Rectal smooth muscle tissue (tissue), 1 donor: ENCODE data around the gene EMSY.
A peak's percentile ranks its signal among the peaks of the same experiment; 100 is the strongest.

Experiments
- H3K27ac ChIP-seq: one replicate; pipeline ENCODE4 v1.7.0; 2013; ENCODE audit warnings: low read depth, low read length, inconsistent platforms
- H3K27me3 ChIP-seq: one replicate; pipeline ENCODE4 v1.7.0; 2013; ENCODE audit warnings: low read length; ENCODE audit not compliant: control insufficient read depth, insufficient read depth
- H3K36me3 ChIP-seq: one replicate; pipeline ENCODE4 v1.7.0; 2013; ENCODE audit warnings: low read length; ENCODE audit not compliant: control insufficient read depth, insufficient read depth
- H3K4me1 ChIP-seq: one replicate; pipeline ENCODE4 v1.7.0; 2013; ENCODE audit warnings: low read length; ENCODE audit not compliant: control insufficient read depth, insufficient read depth
- H3K4me3 ChIP-seq: one replicate; pipeline ENCODE4 v1.7.0; 2013; ENCODE audit warnings: low read length
- H3K9ac ChIP-seq: one replicate; pipeline ENCODE4 v1.7.0; 2013; ENCODE audit warnings: low read length

The EMSY gene

GRCh38 chr11:76426660-76427059 lies 18.2 kb upstream of the EMSY start:
- Histone ChIP-seq H3K9ac (no peak overlapping the region), H3K4me3 (no peak overlapping the region), H3K36me3 (no peaks in the 10 kb centered on the region), H3K27me3 (no peaks in the 10 kb centered on the region), H3K27ac (no peak overlapping the region), H3K4me1 (no peaks in the 10 kb centered on the region)

GRCh38 chr11:76436020-76436419 lies 8.8 kb upstream of the EMSY start:
- Histone ChIP-seq H3K27ac (no peak overlapping the region), H3K4me3 (no peak overlapping the region), H3K36me3 (no peaks in the 10 kb centered on the region)

DNA sequence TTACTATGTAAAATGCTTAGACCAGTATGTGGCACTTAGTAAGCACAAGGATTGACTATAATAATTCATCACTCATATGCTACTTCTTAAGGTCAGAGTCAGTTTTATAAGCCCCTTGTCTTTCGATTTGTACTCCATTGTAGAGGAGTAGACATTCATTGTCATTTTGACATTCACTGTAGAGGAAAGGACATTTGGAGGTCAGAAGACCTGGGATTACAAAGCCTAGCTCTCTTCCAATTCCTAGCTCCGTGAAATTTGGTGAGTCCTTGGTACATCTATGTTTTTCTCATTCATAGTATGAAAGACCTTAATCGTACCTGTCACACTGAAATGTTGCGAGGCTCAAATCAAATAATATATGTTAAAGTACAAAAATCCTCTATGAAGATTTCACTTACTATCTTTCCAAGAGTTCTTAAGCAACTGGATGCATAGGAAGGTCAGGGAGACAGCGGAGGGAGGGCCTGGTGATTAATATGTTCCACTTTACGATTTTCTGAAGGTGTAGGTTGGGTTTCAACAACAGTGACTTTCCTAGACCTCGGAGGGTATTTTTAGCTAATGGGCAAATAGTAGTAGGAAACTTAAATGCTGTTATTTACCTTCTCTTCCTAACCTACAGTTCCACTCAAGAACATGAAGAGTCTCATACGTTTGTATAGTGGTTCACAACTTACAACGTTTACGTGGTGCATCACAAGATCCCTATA lies 1.4 kb upstream of the EMSY start:
- H3K27ac ChIP-seq, result no peak overlapping the region
- H3K9ac ChIP-seq, result peak overlapping the region; percentile 6

More at GRCh38 chr11:76436020-76436419, 8.8 kb upstream of the EMSY start:
- H3K9ac ChIP-seq, result no peak overlapping the region
- H3K27me3 ChIP-seq, result no peaks in the 10 kb centered on the region
- no peaks in the 10 kb centered on the region for H3K4me1 ChIP-seq

GRCh38 chr11:76444065-76444383 lies 794 bp upstream of the EMSY start:
- peak overlapping the region; percentile 99 for H3K4me3 ChIP-seq
- no peaks in the 10 kb centered on the region for H3K27me3 ChIP-seq
- H3K4me1 ChIP-seq, result peaks cover 4% of the 10 kb centered on the region
- no peaks in the 10 kb centered on the region for H3K36me3 ChIP-seq
- peak overlapping the region; percentile 98 for H3K27ac ChIP-seq
- H3K9ac ChIP-seq, result peak overlapping the region; percentile 100

More for the DNA sequence above, 1.4 kb upstream of the EMSY start:
- peak overlapping the region; percentile 99 for H3K4me3 ChIP-seq
- no peaks in the 10 kb centered on the region for H3K27me3 ChIP-seq
- H3K4me1 ChIP-seq, result peaks cover 4% of the 10 kb centered on the region
- H3K36me3 ChIP-seq, result no peaks in the 10 kb centered on the region

DNA sequence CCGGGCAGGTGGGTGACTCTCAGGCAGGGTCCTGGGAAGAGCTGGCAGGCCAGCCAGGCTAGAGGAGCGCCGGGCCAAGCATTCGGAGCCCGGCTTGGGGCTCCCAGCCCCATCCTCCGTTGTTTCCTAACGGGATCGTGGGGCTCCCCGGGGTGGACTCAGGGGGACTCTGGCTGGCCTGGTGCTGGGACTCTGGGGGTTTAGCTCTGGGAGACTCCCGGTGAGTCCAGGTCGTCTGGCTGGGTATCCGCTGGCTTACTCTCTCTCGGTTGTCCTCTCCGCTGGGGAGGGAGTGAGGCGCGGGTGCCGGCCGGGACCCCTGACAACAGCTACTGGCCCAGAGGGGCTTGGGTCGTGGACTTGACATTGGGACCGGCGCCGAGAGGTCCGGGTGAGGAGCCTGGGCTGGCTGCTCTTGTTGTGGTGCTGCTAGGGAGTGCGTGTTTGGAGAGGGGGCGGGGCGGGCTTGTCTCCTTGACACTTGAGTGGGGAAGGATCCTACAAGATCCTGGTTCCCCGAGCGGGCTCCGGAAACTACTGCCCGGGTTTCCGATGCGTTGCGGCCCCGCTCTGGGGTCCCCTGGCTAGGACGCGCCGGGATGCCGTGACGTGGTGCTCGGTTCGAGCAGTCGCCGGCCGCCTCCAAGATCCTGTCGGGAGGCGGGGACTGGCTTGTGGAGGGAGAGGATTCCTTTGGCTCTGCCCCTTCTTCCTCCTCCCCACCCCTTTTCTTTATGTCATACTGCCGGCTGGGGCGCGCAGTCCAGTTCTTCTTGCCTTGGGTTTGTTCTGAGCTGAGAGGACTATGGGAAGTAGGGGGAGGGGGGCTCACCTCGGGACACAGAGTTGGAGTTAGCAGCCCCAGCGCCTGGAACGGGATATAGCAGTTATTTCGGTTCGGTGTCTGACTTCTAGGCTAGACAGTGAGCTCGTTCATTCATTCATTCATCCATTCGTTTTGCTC lies 585 bp downstream of the EMSY start:
- H3K36me3 ChIP-seq, result peaks cover 4% of the 10 kb centered on the region
- H3K9ac ChIP-seq, result peak overlapping the region; percentile 89
- peaks cover 4% of the 10 kb centered on the region for H3K4me1 ChIP-seq
- no peaks in the 10 kb centered on the region for H3K27me3 ChIP-seq
- peak overlapping the region; percentile 98 for H3K27ac ChIP-seq
- H3K4me3 ChIP-seq, result peak overlapping the region; percentile 99

- peaks cover 4% of the 10 kb centered on the region for H3K36me3 ChIP-seq
- H3K4me3 ChIP-seq, result no peak overlapping the region
- H3K27ac ChIP-seq, result no peak overlapping the region
- H3K4me1 ChIP-seq, result peaks cover 3% of the 10 kb centered on the region
- H3K9ac ChIP-seq, result no peak overlapping the region
- H3K27me3 ChIP-seq, result no peaks in the 10 kb centered on the region
Observed at GRCh38 chr11:76448506-76448905, 3.7 kb downstream of the EMSY start.

DNA sequence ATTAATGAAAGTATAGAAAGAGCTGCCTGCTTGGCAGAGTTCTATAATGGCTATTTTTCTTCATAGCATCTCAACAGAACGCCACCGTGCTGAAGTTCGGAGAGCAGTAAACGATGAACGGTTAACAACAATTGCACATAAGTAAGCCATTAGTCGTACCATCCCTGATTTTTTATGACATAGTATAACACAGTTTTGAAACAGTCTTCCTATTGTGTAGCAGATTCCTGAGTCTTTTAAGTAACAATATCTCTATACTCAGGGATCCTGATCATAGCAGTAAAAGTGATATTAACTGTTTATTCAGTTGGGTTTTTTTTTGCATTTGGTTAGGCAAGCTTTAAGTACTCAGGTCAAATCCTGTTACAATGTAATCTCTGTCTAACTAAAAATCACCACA lies 8.4 kb downstream of the EMSY start:
- H3K27me3 ChIP-seq, result no peaks in the 10 kb centered on the region
- no peak overlapping the region for H3K9ac ChIP-seq
- H3K36me3 ChIP-seq, result peaks cover 6% of the 10 kb centered on the region
- no peak overlapping the region for H3K4me3 ChIP-seq
- H3K27ac ChIP-seq, result no peak overlapping the region
- no peaks in the 10 kb centered on the region for H3K4me1 ChIP-seq

- Histone ChIP-seq H3K4me1 (no peaks in the 10 kb centered on the region), H3K9ac (no peak overlapping the region), H3K27me3 (no peaks in the 10 kb centered on the region), H3K4me3 (no peak overlapping the region), H3K27ac (no peak overlapping the region), H3K36me3 (peaks cover 5% of the 10 kb centered on the region)
Observed at GRCh38 chr11:76455331-76455730, 10.5 kb downstream of the EMSY start.

GRCh38 chr11:76455931-76456330 lies 11.1 kb downstream of the EMSY start:
- Histone ChIP-seq H3K27ac (no peak overlapping the region), H3K27me3 (no peaks in the 10 kb centered on the region), H3K9ac (no peak overlapping the region), H3K4me1 (no peaks in the 10 kb centered on the region), H3K4me3 (no peak overlapping the region), H3K36me3 (peaks cover 5% of the 10 kb centered on the region)

DNA sequence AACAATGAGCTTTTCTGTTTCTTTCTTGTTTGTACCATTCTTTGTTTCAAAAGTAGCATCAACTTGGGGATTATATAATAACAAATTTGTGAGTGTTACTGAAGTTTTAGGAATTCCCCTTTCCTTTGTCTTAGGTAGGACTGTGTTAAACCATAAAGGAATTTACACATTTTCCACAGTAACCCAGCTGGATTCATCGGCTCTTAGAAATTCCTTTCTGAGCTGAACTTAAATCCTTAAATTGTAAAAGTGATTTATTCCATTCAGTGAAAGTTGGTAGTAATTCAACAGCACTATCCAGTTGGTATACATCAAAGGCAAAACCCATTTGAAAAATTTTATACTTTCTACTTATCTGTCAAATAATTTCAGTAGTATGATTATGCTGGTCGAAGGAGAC lies 11.8 kb downstream of the EMSY start:
- Histone ChIP-seq H3K27ac (no peak overlapping the region), H3K4me3 (no peak overlapping the region)

DNA sequence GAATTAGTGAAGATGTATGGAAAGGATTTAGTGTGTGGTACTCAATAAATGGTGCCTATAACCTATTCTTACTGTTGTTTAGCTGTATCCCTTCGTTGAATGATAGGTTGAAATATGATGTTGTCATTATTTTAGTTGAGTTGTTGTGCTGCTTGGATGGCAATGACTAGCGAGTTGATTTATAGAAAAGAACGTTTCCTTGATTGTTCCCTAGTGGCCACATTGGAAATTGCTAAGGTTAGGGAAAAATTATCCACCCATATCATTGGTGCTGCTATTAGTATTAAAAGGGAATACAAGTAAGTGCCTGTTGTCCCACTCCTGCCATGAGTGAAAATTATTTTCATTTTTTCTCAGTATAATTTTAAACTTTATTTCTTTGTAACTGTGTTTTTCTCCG lies 14.5 kb downstream of the EMSY start:
- Histone ChIP-seq H3K27me3 (no peaks in the 10 kb centered on the region), H3K27ac (no peak overlapping the region), H3K4me1 (no peaks in the 10 kb centered on the region), H3K9ac (no peak overlapping the region), H3K36me3 (peaks cover 5% of the 10 kb centered on the region), H3K4me3 (no peak overlapping the region)

More for the DNA sequence above, 11.8 kb downstream of the EMSY start:
- Histone ChIP-seq H3K27me3 (no peaks in the 10 kb centered on the region), H3K9ac (no peak overlapping the region), H3K36me3 (peaks cover 5% of the 10 kb centered on the region), H3K4me1 (no peaks in the 10 kb centered on the region)

DNA sequence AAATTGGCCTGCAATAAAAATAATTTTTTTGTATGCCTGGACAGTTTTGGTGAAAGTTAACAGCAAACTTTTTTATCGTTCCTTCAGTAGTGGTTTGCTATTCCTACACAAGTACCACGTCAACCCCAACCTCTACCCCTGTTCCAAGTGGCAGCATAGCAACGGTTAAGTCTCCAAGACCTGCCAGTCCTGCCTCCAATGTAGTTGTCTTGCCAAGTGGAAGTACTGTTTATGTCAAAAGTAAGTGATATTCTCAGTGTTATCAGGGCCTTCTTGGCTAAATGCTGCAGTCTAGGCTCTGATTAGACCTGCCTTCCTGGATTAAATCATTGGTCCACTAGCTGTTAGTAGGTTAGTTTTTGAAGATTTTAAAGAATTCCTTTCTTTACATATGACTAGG lies 15.0 kb downstream of the EMSY start:
- Histone ChIP-seq H3K4me1 (no peaks in the 10 kb centered on the region), H3K27ac (no peak overlapping the region), H3K4me3 (no peak overlapping the region), H3K36me3 (peaks cover 5% of the 10 kb centered on the region), H3K27me3 (no peaks in the 10 kb centered on the region), H3K9ac (no peak overlapping the region)
